Measurements from ENCODE around the gene CAMK2B.

DNA sequence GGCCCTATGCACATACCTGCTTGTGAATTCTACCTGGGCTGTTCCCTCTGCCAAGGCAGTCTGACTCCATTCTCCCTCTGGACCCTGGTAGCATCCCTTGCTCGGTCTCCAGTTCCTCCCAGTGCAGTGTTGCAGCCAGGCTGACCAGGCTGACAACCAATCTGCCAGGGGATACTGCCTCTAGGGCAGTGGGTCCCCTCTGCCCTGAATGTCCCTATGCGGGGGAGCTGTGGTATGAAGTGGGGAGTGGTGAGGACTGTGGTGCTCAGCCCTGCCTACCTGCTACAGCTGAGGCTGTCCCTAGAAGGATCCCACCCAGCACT lies 48.0 kb upstream of the CAMK2B start:
- no peak for TF ChIP-seq EP300 (IDR thresholded peaks at IDR 0.05; ENCODE audit: borderline replicate concordance)
- no peak for TF ChIP-seq RAD21 (IDR thresholded peaks at IDR 0.05; ENCODE audit: low read depth)
- TF ChIP-seq TAF1 (IDR thresholded peaks at IDR 0.05; ENCODE audit: low read depth) = no peak
- no peak for TF ChIP-seq FOXM1 (IDR thresholded peaks at IDR 0.05; ENCODE audit: borderline replicate concordance, low read depth)
- TF ChIP-seq YY1 (IDR thresholded peaks at IDR 0.05; ENCODE audit: low read depth) = no peak
- no peak for TF ChIP-seq EGR1 (IDR thresholded peaks at IDR 0.05)
- TF ChIP-seq MAX (IDR thresholded peaks at IDR 0.05) = no peak
- TF ChIP-seq REST (IDR thresholded peaks at IDR 0.05; ENCODE audit: low read depth) = no peak
- no peak for TF ChIP-seq CREB1 (IDR thresholded peaks at IDR 0.05; ENCODE audit: low read depth)
- no peak for TF ChIP-seq CEBPB (IDR thresholded peaks at IDR 0.05)
